CD14-positive monocyte (primary cell): ENCODE results near the gene MED10. TPM values are rescaled to one million over a fixed set of nuclear protein-coding genes. Genes with fewer than 3 reads are reported as not detected.

Experiments used
- DNase-seq, 3 donors: peaks; one replicate each; pipeline ENCODE4 v3.0.0-alpha.2; 2011 to 2022
- H2AFZ ChIP-seq: 2 replicates; pipeline ENCODE4 v1.6.0; 2012; ENCODE audit warnings: mild to moderate bottlenecking, low read depth, low read length, inconsistent platforms; ENCODE audit not compliant: insufficient read depth, poor library complexity, severe bottlenecking
- H3K27ac ChIP-seq, 2 donors: 1 replicate in 1 of 2; 2 replicates in 1 of 2; pipeline ENCODE4 v1.5.1; 2012 to 2013; ENCODE audit warnings: low read length in 2 of 2, control low read depth in 1 of 2, inconsistent platforms in 1 of 2, low read depth in 1 of 2, mild to moderate bottlenecking in 1 of 2
- H3K27me3 ChIP-seq, 2 donors: one replicate each; pipeline versions ENCODE4 v1.6.0 to v1.6.1; 2011 to 2013; ENCODE audit warnings: low read length in 2 of 2; ENCODE audit not compliant: control insufficient read depth in 2 of 2, insufficient read depth in 2 of 2
- H3K36me3 ChIP-seq, 2 donors: replicated peaks in 1 of 2; 1 replicate in 1 of 2; 2 replicates in 1 of 2; pipeline versions ENCODE4 v1.5.1 to v1.6.1; 2012 to 2013; ENCODE audit warnings: low read length in 2 of 2, control low read depth in 1 of 2, inconsistent platforms in 1 of 2, mild to moderate bottlenecking in 1 of 2; ENCODE audit not compliant: insufficient read depth in 2 of 2, control insufficient read depth in 1 of 2
- H3K4me1 ChIP-seq, 2 donors: 1 replicate in 1 of 2; 2 replicates in 1 of 2; pipeline versions ENCODE4 v1.5.1 to v1.6.1; 2012 to 2013; ENCODE audit warnings: low read length in 2 of 2, control low read depth in 1 of 2, inconsistent platforms in 1 of 2, mild to moderate bottlenecking in 1 of 2, moderate library complexity in 1 of 2; ENCODE audit not compliant: insufficient read depth in 2 of 2, control insufficient read depth in 1 of 2
- H3K4me2 ChIP-seq: replicated peaks from 2 replicates; pipeline ENCODE3; 2012; ENCODE audit warnings: low read length, moderate library complexity, mild to moderate bottlenecking; ENCODE audit not compliant: poor library complexity, severe bottlenecking; ENCODE audit errors: extremely low read depth
- H3K4me3 ChIP-seq, 3 experiments: fragments of 200-600 bp in 1 of 3; sonication (generic) in 1 of 3; replicated peaks in 1 of 3; 1 replicate in 2 of 3; 2 replicates in 1 of 3; pipeline ENCODE4 v1.5.1; 2011 to 2013; ENCODE audit warnings: low read length in 3 of 3, mild to moderate bottlenecking in 3 of 3, control low read depth in 2 of 3, low read depth in 2 of 3, inconsistent platforms in 1 of 3, moderate library complexity in 1 of 3
- H3K79me2 ChIP-seq: 2 replicates; pipeline ENCODE4 v1.6.0; 2012; ENCODE audit warnings: mild to moderate bottlenecking, control low read depth, inconsistent platforms, low read length, moderate library complexity; ENCODE audit not compliant: insufficient read depth
- H3K9ac ChIP-seq: 2 replicates; pipeline ENCODE4 v1.6.0; 2017; ENCODE audit warnings: low read length, mild to moderate bottlenecking; ENCODE audit not compliant: insufficient read depth, poor library complexity, severe bottlenecking
- H3K9me3 ChIP-seq, 2 donors: replicated peaks in 1 of 2; 1 replicate in 1 of 2; 2 replicates in 1 of 2; pipeline versions ENCODE4 v1.5.1 to v1.6.1; 2012 to 2013; ENCODE audit warnings: low read length in 2 of 2, control low read depth in 1 of 2; ENCODE audit not compliant: control insufficient read depth in 1 of 2, insufficient read depth in 1 of 2
- H4K20me1 ChIP-seq: 2 replicates; pipeline ENCODE4 v1.6.0; 2012; ENCODE audit warnings: mild to moderate bottlenecking, low read length, control low read depth, moderate library complexity; ENCODE audit not compliant: insufficient read depth
- H3K27ac Mint-ChIP-seq, 7 donors: one replicate each; pipeline ENCODE4 v1.8.0; 2020; ENCODE audit warnings: mild to moderate bottlenecking in 7 of 7, mixed read lengths in 7 of 7, moderate library complexity in 6 of 7, inconsistent platforms in 2 of 7
- H3K27me3 Mint-ChIP-seq, 3 donors: one replicate each; pipeline ENCODE4 v1.8.0; 2021 to 2022; ENCODE audit warnings: low read depth in 3 of 3, mild to moderate bottlenecking in 3 of 3, mixed read lengths in 3 of 3, moderate library complexity in 3 of 3, inconsistent platforms in 1 of 3
- H3K36me3 Mint-ChIP-seq, 2 donors: one replicate each; pipeline ENCODE4 v1.8.0; 2020; ENCODE audit warnings: mixed read lengths in 2 of 2, inconsistent platforms in 1 of 2, mild to moderate bottlenecking in 1 of 2
- H3K4me1 Mint-ChIP-seq: one replicate; pipeline ENCODE4 v1.8.0; 2020; ENCODE audit warnings: mild to moderate bottlenecking, mixed read lengths
- H3K4me3 Mint-ChIP-seq, 2 donors: one replicate each; pipeline ENCODE4 v1.8.0; 2020; ENCODE audit warnings: mild to moderate bottlenecking in 2 of 2, mixed read lengths in 2 of 2, moderate library complexity in 1 of 2
- H3K9me3 Mint-ChIP-seq, 7 donors: one replicate each; pipeline ENCODE4 v1.8.0; 2020 to 2022; ENCODE audit warnings: mixed read lengths in 7 of 7, mild to moderate bottlenecking in 6 of 7, moderate library complexity in 6 of 7, inconsistent platforms in 2 of 7
- WGBS: methylation state at CpG from one replicate; pipeline ENCODE4 v1.1.5; 2013; ENCODE audit warnings: missing lambda C conversion rate; ENCODE audit not compliant: insufficient coverage; 5-methylcytosine and 5-hydroxymethylcytosine counted together
- intact Hi-C, 2 donors: fragments of 100-400 bp; cut with micrococcal nuclease; formaldehyde crosslinking; loops; one replicate each; pipeline versions ENCODE4 v1.15.0 to v1.15.1; 2023
- polyA plus RNA-seq, 3 donors: library from polyadenylated mRNA; depleted of rRNA in 1 of 3; unstranded in 2 of 3; stranded (reverse) in 1 of 3; fragments of 300-500 nt in 2 of 3; fragments of >200 nt in 1 of 3; fragmentation: Illumina TruSeq in 2 of 3; gene quantifications; 1 replicate in 2 of 3; 2 replicates in 1 of 3; pipeline ENCODE4 v1.2.3, GENCODE V29; 2012 to 2021
- TF ChIP-seq, protein P1 (sequence below): fragments of 200-600 bp; IDR thresholded peaks from one replicate; pipeline ENCODE4 v1.8.0; 2022; ENCODE audit warnings: antibody characterized with exemption, mild to moderate bottlenecking

Gene MED10
- polyA plus RNA-seq, 3 donors, result 27.6 to 47.8 (median 47.3) TPM

DNA sequence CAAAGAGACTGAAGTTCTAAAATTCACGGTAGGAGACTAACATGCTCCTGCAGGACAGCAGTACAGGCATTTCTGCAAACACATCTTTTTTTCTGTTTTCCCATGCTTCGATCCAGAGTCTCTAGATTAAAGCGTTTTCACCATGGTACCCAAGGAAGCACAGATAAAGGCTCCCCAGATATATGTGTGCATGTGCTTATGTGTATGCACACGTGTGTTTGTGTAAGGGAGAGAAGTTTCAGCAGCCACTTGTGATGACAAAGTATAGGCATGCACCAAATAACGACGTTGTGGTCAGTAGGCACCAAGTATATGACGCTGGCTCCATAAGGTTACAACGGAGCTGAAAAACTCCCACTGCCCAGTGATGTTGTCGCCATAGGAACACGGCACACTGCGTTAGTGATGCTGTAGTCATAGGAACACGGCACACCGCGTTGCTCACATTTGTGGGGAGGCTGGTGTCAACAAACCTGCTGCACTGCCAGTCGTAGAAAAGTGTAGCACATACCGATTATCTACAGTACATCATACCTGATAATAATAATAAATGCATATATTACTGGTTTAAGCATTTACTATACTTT lies 21.7 kb downstream of the MED10 start:
- H3K27me3 ChIP-seq, result no peaks in the 10 kb centered on the region
- TF ChIP-seq, protein P1, sequence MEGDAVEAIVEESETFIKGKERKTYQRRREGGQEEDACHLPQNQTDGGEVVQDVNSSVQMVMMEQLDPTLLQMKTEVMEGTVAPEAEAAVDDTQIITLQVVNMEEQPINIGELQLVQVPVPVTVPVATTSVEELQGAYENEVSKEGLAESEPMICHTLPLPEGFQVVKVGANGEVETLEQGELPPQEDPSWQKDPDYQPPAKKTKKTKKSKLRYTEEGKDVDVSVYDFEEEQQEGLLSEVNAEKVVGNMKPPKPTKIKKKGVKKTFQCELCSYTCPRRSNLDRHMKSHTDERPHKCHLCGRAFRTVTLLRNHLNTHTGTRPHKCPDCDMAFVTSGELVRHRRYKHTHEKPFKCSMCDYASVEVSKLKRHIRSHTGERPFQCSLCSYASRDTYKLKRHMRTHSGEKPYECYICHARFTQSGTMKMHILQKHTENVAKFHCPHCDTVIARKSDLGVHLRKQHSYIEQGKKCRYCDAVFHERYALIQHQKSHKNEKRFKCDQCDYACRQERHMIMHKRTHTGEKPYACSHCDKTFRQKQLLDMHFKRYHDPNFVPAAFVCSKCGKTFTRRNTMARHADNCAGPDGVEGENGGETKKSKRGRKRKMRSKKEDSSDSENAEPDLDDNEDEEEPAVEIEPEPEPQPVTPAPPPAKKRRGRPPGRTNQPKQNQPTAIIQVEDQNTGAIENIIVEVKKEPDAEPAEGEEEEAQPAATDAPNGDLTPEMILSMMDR, result no peak
- H3K79me2 ChIP-seq, result no peaks in the 10 kb centered on the region
- no peaks in the 10 kb centered on the region for H3K36me3 ChIP-seq
- no peak overlapping the region for H3K9ac ChIP-seq
- peaks cover 0 to 6% (median 0%) of the 10 kb centered on the region in 7 donors for H3K9me3 Mint-ChIP-seq
- WGBS, result 94% methylated on average over 7 of the region's 16 CpGs
- peaks cover 2 to 9% of the 10 kb centered on the region in 2 donors for H3K36me3 Mint-ChIP-seq
- intact Hi-C loops, result no loop called here
- H3K4me2 ChIP-seq, result no peak overlapping the region
- no peaks in the 10 kb centered on the region for H4K20me1 ChIP-seq
- H2AFZ ChIP-seq, result no peak overlapping the region
- no peak overlapping the region for H3K27ac ChIP-seq
- H3K4me3 ChIP-seq, result no peak overlapping the region
- H3K9me3 ChIP-seq, result no peaks in the 10 kb centered on the region
- no peak for DNase-seq
- H3K4me3 Mint-ChIP-seq, result no peak overlapping the region
- H3K4me1 Mint-ChIP-seq, result peaks cover 7% of the 10 kb centered on the region
- H3K27me3 Mint-ChIP-seq, result peaks cover 2 to 4% (median 3%) of the 10 kb centered on the region in 3 donors
- no peaks in the 10 kb centered on the region for H3K4me1 ChIP-seq
- no peak overlapping the region for H3K27ac Mint-ChIP-seq

DNA sequence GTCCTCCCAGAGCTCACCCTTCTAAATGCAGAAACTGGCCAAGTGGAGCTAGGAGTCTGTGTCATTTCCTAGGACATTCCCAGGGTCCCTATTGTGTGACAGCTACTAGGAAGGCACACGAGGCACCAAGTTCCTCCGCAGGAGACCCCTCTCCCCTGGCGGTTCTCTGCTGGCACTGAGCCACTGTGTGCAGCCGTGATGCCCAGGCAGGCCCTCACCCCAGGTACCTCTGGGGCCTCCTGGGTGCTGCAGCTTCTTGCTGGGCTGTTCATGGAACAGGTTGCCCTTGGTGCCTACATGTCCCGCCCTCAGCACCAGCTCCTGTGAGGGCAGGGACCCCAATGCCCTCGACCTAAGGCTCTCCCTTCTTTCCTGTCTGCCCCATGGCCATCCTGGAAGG lies 23.1 kb downstream of the MED10 start:
- Mint-ChIP-seq H3K27ac (no peak overlapping the region), H3K4me1 (peaks cover 7% of the 10 kb centered on the region), H3K27me3 (peaks cover 2 to 6% (median 3%) of the 10 kb centered on the region in 3 donors), H3K4me3 (no peak overlapping the region), H3K9me3 (peaks cover 0 to 1% (median 0%) of the 10 kb centered on the region in 7 donors), H3K36me3 (peaks cover 0 to 6% of the 10 kb centered on the region in 2 donors)
- Histone ChIP-seq H2AFZ (no peak overlapping the region), H3K4me2 (no peak overlapping the region), H3K79me2 (no peaks in the 10 kb centered on the region), H3K36me3 (no peaks in the 10 kb centered on the region), H3K4me3 (no peak overlapping the region), H3K9me3 (no peaks in the 10 kb centered on the region), H3K9ac (no peak overlapping the region), H4K20me1 (no peaks in the 10 kb centered on the region), H3K27ac (no peak overlapping the region), H3K27me3 (no peaks in the 10 kb centered on the region), H3K4me1 (no peaks in the 10 kb centered on the region)
- intact Hi-C loops, result no loop called here
- TF ChIP-seq, protein P1, result no peak
- DNase-seq, result no peak
- 90% methylated on average over 4 of the region's 6 CpGs for WGBS
